Smooth muscle cell of the pulmonary artery (primary cell): ENCODE data around the gene RAX2. TPM values are rescaled to one million over a fixed set of nuclear protein-coding genes. Genes with fewer than 3 reads are reported as not detected.

Experiments
- total RNA-seq: library from RNA; depleted of rRNA; stranded (reverse); fragments of >200 nt; gene quantifications from 2 replicates; pipeline ENCODE4 v1.2.3, GENCODE V29; 2014

The RAX2 gene
- not detected in 2 replicates for total RNA-seq

DNA sequence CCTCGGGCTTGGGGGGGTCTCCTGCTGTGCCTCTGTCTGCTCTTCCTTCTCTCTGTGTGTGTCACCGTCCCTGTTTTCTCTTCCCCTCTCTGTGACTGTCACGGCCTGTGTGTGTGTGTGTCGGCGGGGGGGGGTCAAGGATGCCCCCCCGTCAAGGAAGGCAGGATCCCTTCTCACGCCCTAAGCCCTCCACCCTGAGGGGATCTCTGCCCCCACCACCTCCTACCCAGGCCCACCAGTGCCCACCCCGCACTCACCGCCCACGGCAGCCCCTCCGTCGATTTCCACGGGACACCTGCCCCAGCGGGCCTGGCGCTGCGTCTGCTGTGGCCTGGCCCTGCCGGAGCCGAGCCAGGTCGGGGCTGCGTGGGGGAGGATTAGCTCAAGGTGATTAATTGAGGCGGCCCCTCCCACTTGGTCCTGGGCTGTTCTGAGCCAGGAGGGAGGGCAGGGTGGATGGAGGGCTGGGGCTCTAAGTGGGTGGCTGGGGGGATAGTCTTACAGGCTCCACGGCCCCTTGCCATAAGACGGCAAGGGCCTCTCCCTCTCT is at the start of gene RAX2:
RAX2 (minus strand) TSS at position 323 of the 550 bp plus-strand sequence. CDS start 486 bp downstream, outside the sequence.

DNA sequence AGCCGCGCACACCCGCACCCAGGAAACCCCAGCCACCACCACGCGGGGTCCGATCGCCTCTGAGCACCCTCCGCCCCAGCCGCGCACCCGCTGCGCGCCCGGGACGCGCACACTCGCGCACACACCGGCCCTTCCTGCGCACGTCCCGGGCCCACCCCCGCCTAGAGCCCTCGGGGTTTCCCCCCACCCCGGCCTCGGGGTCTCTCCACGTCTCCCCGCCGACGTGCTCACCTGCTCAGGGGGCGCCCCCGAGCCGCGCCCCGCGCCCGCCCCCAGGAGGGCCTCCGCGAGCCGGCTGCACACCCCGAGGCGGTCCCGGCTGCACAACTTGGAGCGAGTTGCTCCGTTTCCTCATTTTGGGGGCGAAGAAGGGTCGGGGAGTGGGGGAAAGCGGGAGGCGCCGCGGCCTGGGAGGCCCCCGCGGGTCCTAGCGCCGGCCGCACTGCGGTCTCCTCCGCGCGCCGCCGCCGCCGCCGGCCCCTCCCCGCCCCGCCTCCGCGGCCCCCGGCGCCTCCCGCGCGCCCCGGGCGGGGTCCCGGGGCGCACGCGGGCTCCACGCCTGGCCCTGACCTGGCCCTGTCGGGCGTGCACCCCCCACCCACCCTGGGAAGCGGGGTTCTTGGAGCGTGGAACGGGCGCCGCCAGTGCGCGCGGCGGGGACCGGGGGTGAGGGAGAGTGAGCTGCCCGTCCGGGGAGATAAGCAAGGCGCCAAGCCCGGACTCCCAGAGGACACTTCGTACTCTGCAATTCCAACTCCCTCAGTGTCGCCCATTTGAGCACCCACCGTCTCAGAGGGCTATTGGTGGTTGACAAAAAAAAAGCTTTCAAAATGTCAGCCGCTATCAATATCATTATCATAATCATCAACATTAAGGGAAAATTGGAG is 14.2 kb upstream of the RAX2 start, which contains the start of gene MATK:
MATK (minus strand) TSS at position 444 of the 887 bp plus-strand sequence. CDS start 1,246 bp downstream, outside the sequence.

DNA sequence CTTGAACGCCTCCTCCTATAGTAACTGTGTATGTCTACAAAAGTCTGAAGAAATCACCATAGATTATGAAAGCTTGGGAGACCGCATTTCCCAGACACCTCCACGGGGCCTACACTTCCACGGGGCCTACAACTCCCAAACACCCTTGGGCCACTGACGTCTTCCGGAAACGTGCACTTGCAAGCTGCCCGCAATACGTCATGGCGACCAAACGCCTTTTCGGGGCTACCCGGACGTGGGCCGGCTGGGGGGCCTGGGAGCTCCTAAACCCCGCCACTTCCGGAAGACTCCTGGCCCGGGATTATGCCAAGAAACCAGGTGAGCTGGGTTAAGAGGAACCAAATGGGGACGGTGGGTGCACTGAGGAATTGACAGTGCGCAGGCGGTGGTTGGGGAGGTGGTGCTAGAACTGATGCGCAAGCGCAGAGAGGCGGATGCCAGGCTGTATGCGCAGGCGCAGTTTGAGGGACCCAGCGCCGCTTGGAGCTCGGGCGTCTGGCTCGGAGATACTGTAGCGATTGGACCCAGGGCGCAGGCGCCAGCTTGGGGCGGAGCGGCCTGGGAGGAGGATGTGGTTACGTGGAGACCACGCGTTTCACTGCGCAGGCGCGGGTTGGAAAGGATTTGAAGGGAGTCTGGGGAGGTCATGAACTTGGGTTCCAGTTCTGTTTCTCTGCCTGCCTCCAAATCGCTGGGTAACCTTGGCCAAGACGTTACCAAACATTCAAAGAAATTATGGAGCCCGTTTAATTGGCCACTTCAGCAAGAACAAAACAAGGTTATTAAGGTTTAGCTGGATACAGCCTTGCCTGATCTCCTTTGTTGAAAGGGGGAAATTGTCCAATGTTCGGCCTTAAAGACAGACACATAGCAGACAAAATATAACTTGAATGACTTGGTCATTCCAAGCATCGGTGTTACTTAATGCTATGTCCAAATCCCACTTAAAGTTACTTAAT is 9.2 kb downstream of the RAX2 start, which contains the start of gene MRPL54:
MRPL54 (plus strand) TSS at position 182 of the 959 bp plus-strand sequence; CDS start at position 201, 19 bp downstream.

DNA sequence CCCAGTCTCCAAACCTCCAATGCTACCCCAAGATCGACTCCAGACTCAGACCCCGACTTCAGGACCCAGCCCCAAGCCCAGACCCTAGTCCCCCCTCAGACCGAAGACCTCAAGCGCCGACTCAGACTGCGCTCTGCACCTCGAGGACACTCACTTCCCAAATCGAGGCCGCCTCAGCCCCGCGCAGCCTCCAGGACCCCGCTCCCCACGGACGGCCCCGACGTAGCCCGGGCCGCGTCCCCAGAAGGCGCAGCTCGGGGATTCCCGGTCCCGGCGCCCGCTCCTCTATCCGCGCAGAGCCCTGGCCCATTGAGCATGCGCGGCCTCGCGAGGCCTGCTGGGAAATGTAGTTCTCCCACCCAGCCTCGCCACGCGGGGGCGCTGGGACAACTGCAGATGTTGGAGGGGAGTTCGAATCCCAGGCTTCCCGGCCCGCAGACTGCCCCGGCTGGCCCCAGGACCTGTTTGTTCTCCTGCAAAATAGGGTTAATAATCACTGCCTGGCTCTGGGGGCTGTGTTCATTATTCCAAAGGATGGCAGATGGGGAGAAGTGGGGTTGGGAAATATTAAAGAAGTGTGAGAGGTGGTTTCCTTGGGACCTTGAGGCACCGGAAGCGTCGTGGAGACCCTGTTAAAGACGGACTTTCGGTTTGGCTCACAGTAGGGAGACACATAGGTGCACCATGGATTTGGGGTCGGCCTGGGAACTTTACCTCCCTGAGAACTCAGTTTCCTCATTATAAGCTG is 10.5 kb downstream of the RAX2 start, which contains the start of gene APBA3:
APBA3 (minus strand) TSS at position 311 of the 748 bp plus-strand sequence. CDS start 1,428 bp downstream, outside the sequence.

Other genes starting within 250 kb of the RAX2 start
- 0.20 TPM in 1 of 2 replicates, not detected in the other for gene TEKTIP1, start 233.1 kb downstream of the RAX2 start, total RNA-seq
- gene MFSD12, start 214.6 kb downstream of the RAX2 start, total RNA-seq = 108 and 163 TPM in 2 replicates
- gene HMG20B, start 199.3 kb downstream of the RAX2 start, total RNA-seq = 58.3 and 59.0 TPM in 2 replicates
- gene GIPC3, start 186.8 kb downstream of the RAX2 start, total RNA-seq = 0.07 and 0.10 TPM in 2 replicates
- gene TBXA2R, start 165.4 kb downstream of the RAX2 start, total RNA-seq = 2.9 and 3.0 TPM in 2 replicates
- 21.6 and 26.9 TPM in 2 replicates for gene CACTIN, start 145.4 kb downstream of the RAX2 start, total RNA-seq
- gene PIP5K1C, start 71.8 kb downstream of the RAX2 start, total RNA-seq = 55.1 and 85.5 TPM in 2 replicates
- gene TJP3, start 63.8 kb downstream of the RAX2 start, total RNA-seq = not detected in 2 replicates
- 22.9 and 24.4 TPM in 2 replicates for gene APBA3, start 10.5 kb downstream of the RAX2 start, total RNA-seq
- 15.7 and 21.1 TPM in 2 replicates for gene MRPL54, start 9.5 kb downstream of the RAX2 start, total RNA-seq
- 0.13 TPM in 1 of 2 replicates, not detected in the other for gene MATK, start 14.2 kb upstream of the RAX2 start, total RNA-seq
- gene ZFR2, start 96.8 kb upstream of the RAX2 start, total RNA-seq = 0.07 TPM in 1 of 2 replicates, not detected in the other
- gene ATCAY, start 108.5 kb upstream of the RAX2 start, total RNA-seq = not detected in 2 replicates
- not detected in 2 replicates for gene NMRK2, start 160.8 kb upstream of the RAX2 start, total RNA-seq
- gene DAPK3, start 198.9 kb upstream of the RAX2 start, total RNA-seq = 109 and 139 TPM in 2 replicates
- gene EEF2, start 213.2 kb upstream of the RAX2 start, total RNA-seq = 3,400 and 3,898 TPM in 2 replicates
- gene PIAS4, start 235.5 kb upstream of the RAX2 start, total RNA-seq = 18.6 and 28.7 TPM in 2 replicates